Activated naive CD4-positive, alpha-beta T cell treated with Interleukin-2 at 50 U/mL for 16 hours (primary cell): ENCODE measurements around the gene ALPK3.

ENCODE experiments used
- DNase-seq: peaks from one replicate; pipeline ENCODE4 v3.0.0-alpha.2; 2020

The ALPK3 gene

GRCh38 chr15:84824260-84825007 is 7.3 kb downstream of the ALPK3 start:
- DNase-seq, result no peak

DNA sequence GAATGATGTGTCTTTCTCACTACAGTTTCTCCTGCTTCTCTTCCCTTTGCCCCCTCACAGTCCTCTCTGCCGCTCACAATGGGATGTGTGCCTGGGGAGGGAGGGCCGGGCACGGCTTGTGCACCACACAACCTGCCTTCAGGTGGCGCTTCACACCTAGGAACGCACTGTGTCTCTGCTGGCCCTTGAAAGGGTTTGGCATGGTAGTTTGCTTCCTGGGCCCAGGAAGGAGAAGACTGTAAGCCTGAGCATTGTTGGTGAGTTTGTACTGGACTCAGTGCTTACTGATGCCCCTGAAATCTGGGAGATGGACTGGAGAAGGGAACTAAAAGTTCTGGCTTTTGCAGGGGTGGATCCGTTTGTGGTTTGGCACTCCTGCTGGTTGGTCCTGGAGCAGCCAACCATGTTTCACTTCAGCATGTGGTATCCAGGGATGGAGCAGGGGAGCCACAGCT is 9.2 kb downstream of the ALPK3 start:
- DNase-seq, result no peak

DNA sequence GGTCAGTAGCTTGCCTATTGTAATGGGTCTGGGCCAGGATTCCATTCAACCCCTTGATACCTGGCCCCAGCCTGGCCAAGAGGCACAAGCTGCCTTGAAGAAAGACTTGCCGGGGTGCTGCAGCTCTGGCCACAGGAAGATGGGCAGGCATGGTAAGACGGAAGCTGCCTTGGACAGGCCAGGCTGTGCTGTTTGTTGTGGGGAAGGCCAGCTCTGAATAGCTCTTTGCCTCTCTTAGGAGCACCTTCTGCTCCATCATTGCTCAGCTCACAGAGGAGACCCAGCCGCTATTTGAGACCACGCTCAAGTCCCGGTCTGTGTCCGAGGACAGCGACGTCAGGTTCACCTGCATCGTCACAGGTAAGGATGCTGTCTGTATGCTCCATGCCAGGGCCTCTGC is 10.1 kb downstream of the ALPK3 start:
- DNase-seq, result no peak

DNA sequence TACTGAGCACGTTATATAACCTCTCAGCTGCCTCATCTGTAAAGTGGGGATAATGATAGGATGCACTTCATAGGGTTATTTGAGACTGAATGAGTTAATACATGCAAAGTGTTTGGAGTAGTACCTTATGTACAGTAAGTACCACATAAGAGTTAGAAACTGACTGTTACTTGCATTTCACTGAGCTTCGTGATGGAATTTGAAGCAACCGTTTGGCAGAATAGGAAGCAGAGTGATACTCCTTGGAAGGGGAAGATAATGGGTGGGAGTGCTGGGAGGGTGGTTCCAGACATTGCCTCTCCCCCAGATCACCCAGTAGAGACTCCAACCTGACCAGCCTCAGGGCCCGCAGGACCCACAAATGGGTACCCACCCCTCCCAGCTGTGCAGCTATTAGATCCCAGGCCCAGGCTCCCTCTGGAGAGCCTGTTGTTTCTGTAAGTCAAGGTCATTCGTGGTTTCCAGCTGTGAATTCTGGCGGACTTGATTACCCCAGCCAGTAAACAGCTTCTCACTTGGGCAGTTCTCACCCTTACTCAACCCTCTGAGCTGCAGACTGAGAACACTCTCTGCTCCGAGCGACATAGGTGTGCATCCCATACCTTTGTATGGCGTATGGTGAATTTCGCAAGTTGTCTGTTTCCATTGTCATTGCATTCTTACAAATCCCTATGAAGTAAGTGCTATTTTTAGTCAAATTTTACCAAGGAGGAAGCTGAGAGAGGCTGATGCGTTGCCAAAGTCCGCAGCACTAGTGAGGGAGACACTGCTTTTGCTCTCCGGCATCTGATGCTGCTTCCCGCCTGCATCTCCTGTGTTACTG is 11.1 kb downstream of the ALPK3 start:
- DNase-seq, result no peak

DNA sequence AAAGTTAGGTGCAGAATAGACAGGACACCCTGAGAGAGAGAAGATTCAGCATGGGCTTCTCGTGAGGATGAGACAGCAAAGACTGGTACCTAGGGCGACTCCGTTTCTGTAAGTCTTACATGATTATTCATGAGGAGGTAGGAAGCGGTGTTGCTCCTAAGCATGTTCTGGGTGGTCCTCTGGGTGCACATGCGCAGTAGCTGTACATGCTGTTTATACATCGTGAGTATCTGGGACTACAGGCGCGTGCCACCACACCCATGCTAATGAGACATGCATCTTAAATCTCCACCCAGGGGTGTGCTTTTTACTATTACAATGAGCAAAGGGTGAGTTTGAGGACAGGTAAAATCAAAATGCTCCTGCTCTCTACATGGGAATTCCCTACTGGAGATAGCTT is 12.3 kb downstream of the ALPK3 start:
- no peak for DNase-seq

- no peak for DNase-seq
Observed at GRCh38 chr15:84830036-84830435, 12.9 kb downstream of the ALPK3 start.

DNA sequence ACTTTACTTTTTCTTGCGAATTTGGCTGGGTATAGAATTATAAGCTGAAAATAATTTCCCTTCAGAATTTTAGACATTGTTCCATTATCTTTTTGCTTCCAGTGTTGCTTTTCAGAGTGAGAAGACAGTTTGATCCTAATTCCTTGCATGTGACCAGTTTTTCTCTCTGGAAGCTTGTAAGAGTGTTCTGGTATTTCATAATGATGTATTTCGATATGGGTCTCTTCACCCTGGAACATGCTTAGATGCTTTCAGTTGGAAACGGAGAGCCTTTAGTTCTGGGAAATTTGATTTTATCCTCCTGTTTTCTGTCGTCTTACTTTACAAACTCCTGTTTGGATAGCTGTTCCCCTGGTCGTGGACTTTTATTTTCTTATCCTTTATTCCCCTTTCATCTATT is 13.9 kb downstream of the ALPK3 start:
- no peak for DNase-seq

DNA sequence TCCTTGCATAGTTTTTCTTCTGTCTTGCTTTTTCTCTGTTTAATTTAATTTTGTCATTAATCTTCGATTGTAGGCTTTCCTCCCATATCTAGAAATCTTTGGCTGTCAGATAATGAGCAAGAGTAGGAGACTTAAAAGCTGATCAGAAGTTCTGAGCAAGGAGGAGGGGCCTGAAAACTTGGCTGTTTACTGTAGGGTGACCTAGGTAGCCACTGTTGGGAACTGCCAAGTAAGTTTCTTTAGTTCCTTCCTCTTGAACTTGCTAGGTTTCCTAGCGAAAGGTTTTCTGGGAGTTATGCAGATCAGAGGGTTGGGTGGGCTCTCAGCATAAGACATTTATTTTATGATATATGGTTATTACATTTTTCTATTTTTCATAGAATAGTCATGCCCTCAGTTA is 14.5 kb downstream of the ALPK3 start:
- DNase-seq, result no peak

- no peak for DNase-seq
Observed at GRCh38 chr15:84832448-84833040, 15.4 kb downstream of the ALPK3 start.

- no peak for DNase-seq
Observed at GRCh38 chr15:84833447-84834228, 16.5 kb downstream of the ALPK3 start.

GRCh38 chr15:84834229-84834955 is 17.2 kb downstream of the ALPK3 start:
- no peak for DNase-seq

DNA sequence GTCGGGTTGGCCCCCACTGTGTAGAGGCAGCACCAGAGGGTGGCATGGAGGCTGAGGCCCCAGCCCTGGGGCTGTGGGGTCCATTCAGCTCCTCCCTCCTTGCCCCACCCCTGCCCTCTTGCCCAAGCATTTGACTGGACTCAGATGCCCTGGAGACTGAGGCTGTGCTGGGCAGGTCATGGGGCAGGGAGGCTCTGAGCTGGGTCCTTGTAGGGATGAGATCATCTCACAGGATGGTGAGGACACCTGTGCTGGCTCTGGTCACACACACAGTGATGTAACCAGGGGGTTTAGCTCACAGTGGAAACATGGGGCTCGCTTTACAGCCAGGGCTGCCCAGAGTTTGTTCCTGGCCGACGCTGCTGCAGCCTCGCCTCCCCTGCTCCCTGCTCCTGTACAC is 17.8 kb downstream of the ALPK3 start:
- DNase-seq, result no peak

GRCh38 chr15:84835661-84836337 is 18.6 kb downstream of the ALPK3 start:
- DNase-seq, result no peak

DNA sequence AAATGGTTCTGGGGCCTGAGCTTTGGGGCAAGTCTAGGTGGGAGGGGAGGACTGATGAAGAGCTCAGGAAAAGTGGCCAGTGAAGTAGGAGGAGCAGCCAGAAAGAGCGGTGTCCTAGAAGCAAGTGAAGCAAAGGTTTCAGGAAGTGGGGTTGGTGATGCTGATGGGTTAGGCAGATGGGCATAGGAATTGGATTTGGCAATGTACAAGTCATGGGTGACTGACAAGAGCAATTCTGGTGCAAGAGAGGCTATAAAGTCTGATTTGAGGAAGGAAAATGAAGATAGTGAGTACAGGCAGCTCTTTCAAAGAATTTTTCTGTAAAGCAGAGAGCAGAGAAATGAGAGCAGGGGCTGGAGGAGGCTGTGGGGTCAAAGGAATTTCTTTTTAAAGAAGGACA is 19.7 kb downstream of the ALPK3 start:
- no peak for DNase-seq

DNA sequence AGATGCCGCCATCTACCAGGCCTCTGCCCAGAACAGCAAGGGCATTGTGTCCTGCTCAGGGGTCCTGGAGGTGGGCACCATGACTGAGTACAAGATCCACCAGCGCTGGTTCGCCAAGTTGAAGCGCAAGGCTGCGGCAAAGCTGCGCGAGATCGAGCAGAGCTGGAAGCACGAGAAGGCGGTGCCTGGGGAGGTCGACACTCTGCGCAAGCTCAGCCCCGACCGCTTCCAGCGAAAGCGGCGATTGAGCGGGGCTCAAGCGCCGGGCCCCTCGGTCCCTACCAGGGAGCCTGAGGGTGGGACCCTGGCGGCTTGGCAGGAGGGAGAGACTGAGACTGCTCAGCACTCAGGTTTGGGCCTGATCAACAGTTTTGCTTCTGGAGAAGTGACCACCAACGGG is 22.6 kb downstream of the ALPK3 start:
- DNase-seq, result no peak

DNA sequence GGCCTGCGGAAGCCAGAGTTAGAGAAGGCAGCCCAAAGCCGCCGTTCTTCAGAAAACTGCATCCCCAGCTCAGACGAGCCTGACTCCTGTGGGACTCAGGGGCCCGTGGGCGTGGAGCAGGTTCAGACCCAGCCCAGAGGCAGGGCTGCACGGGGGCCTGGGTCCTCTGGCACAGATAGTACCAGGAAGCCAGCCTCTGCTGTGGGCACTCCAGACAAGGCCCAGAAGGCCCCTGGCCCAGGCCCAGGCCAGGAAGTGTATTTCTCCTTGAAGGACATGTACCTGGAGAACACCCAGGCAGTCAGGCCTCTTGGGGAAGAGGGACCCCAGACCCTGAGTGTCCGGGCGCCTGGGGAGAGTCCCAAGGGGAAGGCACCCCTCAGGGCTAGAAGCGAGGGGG is 23.1 kb downstream of the ALPK3 start:
- no peak for DNase-seq

GRCh38 chr15:84840741-84841429 is 23.7 kb downstream of the ALPK3 start:
- no peak for DNase-seq

- DNase-seq, result no peak
Observed at GRCh38 chr15:84842781-84843180, 25.6 kb downstream of the ALPK3 start.

GRCh38 chr15:84844964-84845363 is 27.8 kb downstream of the ALPK3 start:
- DNase-seq, result no peak

DNA sequence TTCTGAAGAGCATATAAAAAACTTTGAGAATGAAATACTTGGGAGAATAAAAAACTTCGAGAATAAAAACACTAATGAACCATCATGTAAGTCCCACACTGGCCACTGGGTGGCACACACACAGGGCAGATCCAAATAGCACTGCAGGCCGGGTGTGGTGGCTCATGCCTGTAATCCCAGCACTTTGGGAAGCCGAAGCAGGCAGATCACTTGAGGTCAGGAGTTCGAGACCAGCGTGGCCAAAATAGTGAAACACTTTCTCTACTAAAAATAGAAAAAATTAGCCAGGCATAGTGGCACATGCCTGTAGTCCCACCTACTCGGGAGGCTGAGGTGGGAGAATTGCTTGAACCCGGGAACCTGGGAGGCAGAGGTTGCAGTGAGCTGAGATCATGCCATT is 28.5 kb downstream of the ALPK3 start:
- peak; percentile 41 for DNase-seq

DNA sequence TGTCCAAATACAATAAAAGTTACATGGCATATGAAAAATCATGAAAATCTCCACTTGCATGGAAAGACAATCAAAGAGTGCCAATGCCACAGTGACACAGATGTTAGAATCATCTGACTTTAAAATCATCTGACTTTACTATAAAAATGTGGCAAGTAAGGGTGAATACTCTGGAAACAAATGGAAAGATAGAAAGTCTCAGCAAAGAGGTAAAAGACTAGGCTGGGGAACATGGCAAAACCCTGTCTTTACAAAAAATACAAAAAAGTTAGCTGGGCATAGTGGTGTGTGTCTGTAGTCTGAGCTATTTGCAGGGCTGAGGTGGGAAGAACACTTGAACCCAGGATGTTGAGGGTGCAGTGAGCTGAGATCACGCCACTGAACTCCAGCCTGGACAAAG is 29.1 kb downstream of the ALPK3 start:
- DNase-seq, result no peak
